Measurements from ENCODE around the gene TUBGCP6. TPM values are rescaled to one million over a fixed set of nuclear protein-coding genes. Genes with fewer than 3 reads are reported as not detected.

TUBGCP6 gene
- total RNA-seq, 1 donor from 2014 or later, result 26.3 TPM

DNA sequence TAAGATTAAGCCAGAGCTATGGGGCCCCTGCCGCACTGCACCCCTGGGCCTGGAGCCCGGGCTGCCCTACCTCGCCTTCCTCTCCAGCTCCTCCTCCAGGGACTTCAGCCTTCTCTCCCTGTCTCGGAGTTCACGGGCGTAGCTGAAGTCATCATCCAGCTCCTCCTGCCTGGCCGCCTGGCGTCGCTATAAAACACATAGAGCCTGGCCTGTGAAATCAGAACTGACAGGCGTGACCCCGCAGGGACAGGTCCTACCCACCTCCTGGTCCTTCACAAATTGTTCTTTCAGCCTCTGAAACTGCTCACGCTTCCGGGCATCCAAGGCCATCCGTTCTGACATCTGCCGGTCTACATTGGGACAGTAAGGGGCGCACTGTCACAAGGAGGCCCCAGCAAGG is 20.8 kb downstream of the TUBGCP6 start:
- FAIRE-seq, result no peak
- H3K9me3 Mint-ChIP-seq (ENCODE audit: unreplicated experiment), result no peaks in the 10 kb centered on the region

DNA sequence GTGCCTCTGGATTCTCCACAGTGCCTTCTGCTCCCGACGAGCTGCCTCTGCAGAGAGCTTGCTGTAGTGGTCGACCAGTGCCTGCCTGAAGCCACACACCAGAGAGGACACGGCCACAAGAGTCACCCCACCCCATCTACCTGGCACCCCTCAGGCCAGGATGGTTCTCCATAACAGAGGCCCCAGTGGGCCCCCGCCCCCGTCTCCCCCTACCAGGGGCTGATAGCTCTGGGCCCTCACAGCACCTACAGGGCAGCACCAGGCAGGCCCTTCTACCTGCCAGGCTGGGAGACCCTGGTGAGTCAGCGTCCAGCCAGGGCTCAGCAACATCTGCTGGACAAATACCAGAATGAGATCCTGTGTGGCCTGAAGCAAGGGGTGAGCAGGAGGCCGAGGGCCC is 22.3 kb downstream of the TUBGCP6 start:
- Mint-ChIP-seq H3K27me3 (ENCODE audit: low read depth, unreplicated experiment) (no peaks in the 10 kb centered on the region), H3K4me1 (ENCODE audit: low read depth, unreplicated experiment) (peaks cover 2% of the 10 kb centered on the region), H3K27ac (ENCODE audit: unreplicated experiment) (no peak overlapping the region), H3K9me3 (ENCODE audit: unreplicated experiment) (no peaks in the 10 kb centered on the region), H3K36me3 (ENCODE audit: low read depth, unreplicated experiment) (peaks cover 11% of the 10 kb centered on the region), H3K4me3 (ENCODE audit: unreplicated experiment) (no peak overlapping the region)
- Histone ChIP-seq H3K9me3 (ENCODE audit: insufficient read depth, low read depth, low read length) (no peaks in the 10 kb centered on the region), H3K36me3 (ENCODE audit: insufficient read depth, low read length) (peaks cover 7% of the 10 kb centered on the region), H4K20me1 (ENCODE audit: insufficient read depth, low read length) (peaks cover 52% of the 10 kb centered on the region), H3K4me3 (ENCODE audit: insufficient read depth, low read depth, low read length) (no peak overlapping the region), H3K4me2 (ENCODE audit: low read length) (no peak overlapping the region), H3K79me2 (ENCODE audit: insufficient read depth, low read length) (no peaks in the 10 kb centered on the region), H3K27me3 (ENCODE audit: insufficient read depth, low read length) (no peaks in the 10 kb centered on the region), H3K4me1 (ENCODE audit: insufficient read depth, low read length) (no peaks in the 10 kb centered on the region), H2AFZ (ENCODE audit: low read depth, low read length) (no peak overlapping the region), H3K9ac (ENCODE audit: low read length) (no peak overlapping the region), H3K27ac (ENCODE audit: low read depth, low read length) (no peak overlapping the region)
- no peak for TF ChIP-seq EZH2 (IDR thresholded peaks at IDR 0.05; ENCODE audit: insufficient read depth, low read length)
- TF ChIP-seq, protein P1, sequence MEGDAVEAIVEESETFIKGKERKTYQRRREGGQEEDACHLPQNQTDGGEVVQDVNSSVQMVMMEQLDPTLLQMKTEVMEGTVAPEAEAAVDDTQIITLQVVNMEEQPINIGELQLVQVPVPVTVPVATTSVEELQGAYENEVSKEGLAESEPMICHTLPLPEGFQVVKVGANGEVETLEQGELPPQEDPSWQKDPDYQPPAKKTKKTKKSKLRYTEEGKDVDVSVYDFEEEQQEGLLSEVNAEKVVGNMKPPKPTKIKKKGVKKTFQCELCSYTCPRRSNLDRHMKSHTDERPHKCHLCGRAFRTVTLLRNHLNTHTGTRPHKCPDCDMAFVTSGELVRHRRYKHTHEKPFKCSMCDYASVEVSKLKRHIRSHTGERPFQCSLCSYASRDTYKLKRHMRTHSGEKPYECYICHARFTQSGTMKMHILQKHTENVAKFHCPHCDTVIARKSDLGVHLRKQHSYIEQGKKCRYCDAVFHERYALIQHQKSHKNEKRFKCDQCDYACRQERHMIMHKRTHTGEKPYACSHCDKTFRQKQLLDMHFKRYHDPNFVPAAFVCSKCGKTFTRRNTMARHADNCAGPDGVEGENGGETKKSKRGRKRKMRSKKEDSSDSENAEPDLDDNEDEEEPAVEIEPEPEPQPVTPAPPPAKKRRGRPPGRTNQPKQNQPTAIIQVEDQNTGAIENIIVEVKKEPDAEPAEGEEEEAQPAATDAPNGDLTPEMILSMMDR (IDR thresholded peaks at IDR 0.05; ENCODE audit: insufficient read depth, low read depth, low read length), result no peak
- no peak for DNase-seq (ENCODE audit: low read depth)
- no peak for FAIRE-seq

More for the DNA sequence above, 20.8 kb downstream of the TUBGCP6 start:
- Mint-ChIP-seq H3K27me3 (ENCODE audit: low read depth, unreplicated experiment) (no peaks in the 10 kb centered on the region), H3K27ac (ENCODE audit: unreplicated experiment) (no peak overlapping the region), H3K36me3 (ENCODE audit: low read depth, unreplicated experiment) (peaks cover 15% of the 10 kb centered on the region), H3K4me1 (ENCODE audit: low read depth, unreplicated experiment) (peaks cover 2% of the 10 kb centered on the region), H3K4me3 (ENCODE audit: unreplicated experiment) (no peak overlapping the region)
- no peaks in the 10 kb centered on the region for H3K79me2 ChIP-seq (ENCODE audit: insufficient read depth, low read length)
- no peak overlapping the region for H3K27ac ChIP-seq (ENCODE audit: low read depth, low read length)
- H3K4me1 ChIP-seq (ENCODE audit: insufficient read depth, low read length), result no peaks in the 10 kb centered on the region
- H3K4me2 ChIP-seq (ENCODE audit: low read length), result no peak overlapping the region
- no peak for DNase-seq (ENCODE audit: low read depth)
- no peak overlapping the region for H3K9ac ChIP-seq (ENCODE audit: low read length)
- peaks cover 7% of the 10 kb centered on the region for H3K36me3 ChIP-seq (ENCODE audit: insufficient read depth, low read length)
- H4K20me1 ChIP-seq (ENCODE audit: insufficient read depth, low read length), result peaks cover 45% of the 10 kb centered on the region
- H2AFZ ChIP-seq (ENCODE audit: low read depth, low read length), result no peak overlapping the region
- H3K9me3 ChIP-seq (ENCODE audit: insufficient read depth, low read depth, low read length), result no peaks in the 10 kb centered on the region
- H3K4me3 ChIP-seq (ENCODE audit: insufficient read depth, low read depth, low read length), result no peak overlapping the region
- H3K27me3 ChIP-seq (ENCODE audit: insufficient read depth, low read length), result no peaks in the 10 kb centered on the region
- TF ChIP-seq, protein P1 (IDR thresholded peaks at IDR 0.05; ENCODE audit: insufficient read depth, low read depth, low read length), result no peak
- no peak for TF ChIP-seq EZH2 (IDR thresholded peaks at IDR 0.05; ENCODE audit: insufficient read depth, low read length)

DNA sequence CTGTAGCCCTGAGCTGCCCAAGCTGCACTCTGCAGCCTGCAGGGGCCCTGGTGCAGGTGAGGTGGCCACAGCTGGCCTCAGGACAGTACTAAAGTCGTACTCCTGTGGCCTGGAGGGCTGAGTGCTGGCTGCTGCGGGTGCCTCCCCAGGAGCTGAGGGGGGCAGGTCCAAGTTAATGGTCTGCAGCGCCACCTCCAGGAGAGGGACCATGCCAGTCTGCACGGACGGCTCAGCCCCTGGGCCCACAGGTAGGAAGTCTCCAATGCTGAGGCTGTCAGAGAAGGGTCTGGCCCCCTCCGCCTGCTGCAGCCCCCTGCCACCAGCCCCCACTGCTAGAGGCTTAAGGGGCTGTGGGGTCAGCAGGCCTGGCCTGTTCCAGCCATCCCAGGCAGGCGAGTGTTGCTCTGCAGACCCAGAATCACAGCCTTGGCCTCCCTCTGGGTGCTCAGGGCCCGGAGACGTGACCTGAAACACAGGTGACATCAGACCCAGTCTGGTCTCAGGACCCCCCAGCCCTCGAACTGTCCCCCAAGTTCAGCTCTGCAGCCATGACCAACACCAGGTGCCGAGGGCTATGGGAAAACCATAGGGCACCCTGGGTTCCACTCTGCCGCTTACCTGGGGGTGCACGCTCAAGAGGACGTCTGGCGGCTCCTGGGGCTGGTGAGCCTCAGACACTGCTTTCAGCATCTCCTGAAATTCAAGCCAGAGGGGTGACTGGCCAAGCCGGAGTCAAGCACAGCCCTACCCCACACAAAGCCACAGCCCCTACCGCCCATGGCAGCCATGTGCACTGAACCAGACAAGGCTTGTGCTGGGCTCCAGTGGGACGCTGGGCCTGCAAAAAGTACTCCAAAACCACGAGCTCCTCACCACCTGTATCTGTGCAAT is 23.2 kb downstream of the TUBGCP6 start:
- Histone ChIP-seq H3K79me2 (ENCODE audit: insufficient read depth, low read length) (no peaks in the 10 kb centered on the region), H3K4me1 (ENCODE audit: insufficient read depth, low read length) (no peaks in the 10 kb centered on the region), H3K4me2 (ENCODE audit: low read length) (no peak overlapping the region), H3K9ac (ENCODE audit: low read length) (no peak overlapping the region), H2AFZ (ENCODE audit: low read depth, low read length) (no peak overlapping the region), H3K27ac (ENCODE audit: low read depth, low read length) (no peak overlapping the region), H3K4me3 (ENCODE audit: insufficient read depth, low read depth, low read length) (no peak overlapping the region), H4K20me1 (ENCODE audit: insufficient read depth, low read length) (peaks cover 44% of the 10 kb centered on the region), H3K9me3 (ENCODE audit: insufficient read depth, low read depth, low read length) (no peaks in the 10 kb centered on the region), H3K36me3 (ENCODE audit: insufficient read depth, low read length) (peaks cover 7% of the 10 kb centered on the region), H3K27me3 (ENCODE audit: insufficient read depth, low read length) (no peaks in the 10 kb centered on the region)
- DNase-seq (ENCODE audit: low read depth), result no peak
- Mint-ChIP-seq H3K9me3 (ENCODE audit: unreplicated experiment) (no peaks in the 10 kb centered on the region), H3K4me1 (ENCODE audit: low read depth, unreplicated experiment) (peaks cover 2% of the 10 kb centered on the region), H3K27me3 (ENCODE audit: low read depth, unreplicated experiment) (no peaks in the 10 kb centered on the region), H3K36me3 (ENCODE audit: low read depth, unreplicated experiment) (peaks cover 11% of the 10 kb centered on the region), H3K4me3 (ENCODE audit: unreplicated experiment) (no peak overlapping the region), H3K27ac (ENCODE audit: unreplicated experiment) (no peak overlapping the region)
- FAIRE-seq, result no peak
- no peak for TF ChIP-seq EZH2 (IDR thresholded peaks at IDR 0.05; ENCODE audit: insufficient read depth, low read length)
